Osteoblast (primary cell): ENCODE results near the gene ZNRF2. TPM values are rescaled to one million over a fixed set of nuclear protein-coding genes. Genes with fewer than 3 reads are reported as not detected.
"Not testable (repeated sequence)": the region's sequence is repeated elsewhere in the genome, so short reads cannot be mapped to it uniquely, and the experiment has no call there.

Experiments
- DNase-seq: peaks from one replicate; pipeline ENCODE4 v3.0.0; 2011; ENCODE audit warnings: low spot score, mixed read lengths; ENCODE audit not compliant: insufficient read length; ENCODE audit errors: missing footprints
- H2AFZ ChIP-seq: 2 replicates; pipeline ENCODE4 v1.6.0; 2011; ENCODE audit warnings: mild to moderate bottlenecking, low read length
- H3K27ac ChIP-seq: 2 replicates; pipeline ENCODE4 v1.5.1; 2011; ENCODE audit warnings: mild to moderate bottlenecking, low read depth, low read length, moderate library complexity
- H3K27me3 ChIP-seq: 2 replicates; pipeline ENCODE4 v1.6.0; 2012; ENCODE audit warnings: mild to moderate bottlenecking, control low read depth, inconsistent platforms, low read length, moderate library complexity; ENCODE audit not compliant: insufficient read depth
- H3K36me3 ChIP-seq: 2 replicates; pipeline ENCODE4 v1.5.1; 2011; ENCODE audit warnings: mild to moderate bottlenecking, low read length, control low read depth, moderate library complexity; ENCODE audit not compliant: insufficient read depth
- H3K4me1 ChIP-seq: 2 replicates; pipeline ENCODE4 v1.5.1; 2011; ENCODE audit warnings: mild to moderate bottlenecking, low read length, control low read depth, moderate library complexity; ENCODE audit not compliant: insufficient read depth
- H3K4me2 ChIP-seq: 2 replicates; pipeline ENCODE4 v1.6.0; 2011; ENCODE audit warnings: mild to moderate bottlenecking, low read length; ENCODE audit not compliant: insufficient read depth
- H3K4me3 ChIP-seq: fragments of 200-600 bp; sonication (generic); 3 replicates; pipeline ENCODE4 v1.5.1; 2012; ENCODE audit warnings: mild to moderate bottlenecking, low read length, inconsistent platforms; ENCODE audit not compliant: insufficient read depth
- H3K79me2 ChIP-seq: 2 replicates; pipeline ENCODE4 v1.6.0; 2012; ENCODE audit warnings: mild to moderate bottlenecking, low read length, control low read depth, inconsistent platforms; ENCODE audit not compliant: insufficient read depth
- H3K9me3 ChIP-seq: 2 replicates; pipeline ENCODE4 v1.5.1; 2011; ENCODE audit warnings: low read depth, low read length, control low read depth
- H4K20me1 ChIP-seq: 2 replicates; pipeline ENCODE4 v1.6.0; 2012; ENCODE audit warnings: mild to moderate bottlenecking, low read length, control low read depth; ENCODE audit not compliant: insufficient read depth
- total RNA-seq: library from RNA; depleted of rRNA; stranded (reverse); fragments of >200 nt; gene quantifications from 2 replicates; pipeline ENCODE4 v1.2.3, GENCODE V29; 2012
- TF ChIP-seq, protein P1 (sequence below): IDR thresholded peaks from 2 replicates; pipeline ENCODE4 v1.5.1; 2011; ENCODE audit warnings: mild to moderate bottlenecking, low read depth, low read length, moderate library complexity; ENCODE audit errors: extremely low read depth

The ZNRF2 gene
- total RNA-seq, 1 donor: 12.7 TPM

DNA sequence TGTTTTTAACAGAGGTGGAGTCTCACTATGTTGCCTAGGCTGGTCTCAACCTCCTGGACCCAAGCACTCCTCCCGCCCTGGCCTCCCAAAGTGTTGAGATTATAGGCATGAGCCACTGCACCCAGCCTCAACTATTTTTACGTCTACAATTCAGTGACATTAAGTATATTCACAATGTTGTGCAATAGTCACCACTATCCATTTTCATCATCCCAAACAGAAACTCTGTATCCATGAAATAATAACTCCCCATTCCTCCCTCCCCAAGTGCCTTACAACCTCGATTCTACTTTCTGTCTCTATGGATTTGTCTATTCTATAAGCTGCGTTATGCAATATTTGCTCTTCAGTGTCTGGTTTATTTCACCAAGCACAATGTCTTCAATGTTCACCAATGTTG lies 20.3 kb upstream of the ZNRF2 start:
- Histone ChIP-seq H3K36me3 (no peaks in the 10 kb centered on the region), H3K9me3 (no peaks in the 10 kb centered on the region), H3K79me2 (no peaks in the 10 kb centered on the region), H3K4me1 (no peaks in the 10 kb centered on the region), H3K4me2 (no peak overlapping the region), H3K4me3 (no peak overlapping the region), H2AFZ (no peak overlapping the region), H3K27me3 (peaks cover 10% of the 10 kb centered on the region), H4K20me1 (no peaks in the 10 kb centered on the region), H3K27ac (no peak overlapping the region)
- TF ChIP-seq, protein P1, sequence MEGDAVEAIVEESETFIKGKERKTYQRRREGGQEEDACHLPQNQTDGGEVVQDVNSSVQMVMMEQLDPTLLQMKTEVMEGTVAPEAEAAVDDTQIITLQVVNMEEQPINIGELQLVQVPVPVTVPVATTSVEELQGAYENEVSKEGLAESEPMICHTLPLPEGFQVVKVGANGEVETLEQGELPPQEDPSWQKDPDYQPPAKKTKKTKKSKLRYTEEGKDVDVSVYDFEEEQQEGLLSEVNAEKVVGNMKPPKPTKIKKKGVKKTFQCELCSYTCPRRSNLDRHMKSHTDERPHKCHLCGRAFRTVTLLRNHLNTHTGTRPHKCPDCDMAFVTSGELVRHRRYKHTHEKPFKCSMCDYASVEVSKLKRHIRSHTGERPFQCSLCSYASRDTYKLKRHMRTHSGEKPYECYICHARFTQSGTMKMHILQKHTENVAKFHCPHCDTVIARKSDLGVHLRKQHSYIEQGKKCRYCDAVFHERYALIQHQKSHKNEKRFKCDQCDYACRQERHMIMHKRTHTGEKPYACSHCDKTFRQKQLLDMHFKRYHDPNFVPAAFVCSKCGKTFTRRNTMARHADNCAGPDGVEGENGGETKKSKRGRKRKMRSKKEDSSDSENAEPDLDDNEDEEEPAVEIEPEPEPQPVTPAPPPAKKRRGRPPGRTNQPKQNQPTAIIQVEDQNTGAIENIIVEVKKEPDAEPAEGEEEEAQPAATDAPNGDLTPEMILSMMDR: no peak
- DNase-seq: no peak

DNA sequence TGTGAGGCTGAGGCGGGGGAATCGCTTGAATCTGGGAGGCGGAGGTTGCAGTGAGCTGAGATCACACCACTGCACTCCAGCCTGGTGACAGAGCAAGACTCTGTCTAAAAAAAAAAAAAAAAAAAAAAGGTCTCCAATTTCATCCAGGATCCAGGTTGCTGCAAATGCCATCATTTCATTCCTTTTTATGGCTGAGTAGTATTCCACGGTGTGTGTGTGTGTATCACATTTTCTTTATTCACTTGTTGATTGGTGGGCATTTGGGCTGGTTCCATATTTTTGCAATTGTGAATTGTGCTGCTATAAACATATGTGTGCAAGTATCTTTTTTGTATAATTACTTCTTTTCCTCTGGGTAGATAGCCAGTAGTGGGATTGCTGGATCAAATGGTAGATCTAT lies 19.2 kb upstream of the ZNRF2 start:
- H2AFZ ChIP-seq, H3K4me1 ChIP-seq, DNase-seq, H3K79me2 ChIP-seq, H3K36me3 ChIP-seq, H3K27ac ChIP-seq, H3K9me3 ChIP-seq, H3K4me3 ChIP-seq, H3K4me2 ChIP-seq, H4K20me1 ChIP-seq: not testable (repeated sequence)
- peaks cover 12% of the 10 kb centered on the region for H3K27me3 ChIP-seq

DNA sequence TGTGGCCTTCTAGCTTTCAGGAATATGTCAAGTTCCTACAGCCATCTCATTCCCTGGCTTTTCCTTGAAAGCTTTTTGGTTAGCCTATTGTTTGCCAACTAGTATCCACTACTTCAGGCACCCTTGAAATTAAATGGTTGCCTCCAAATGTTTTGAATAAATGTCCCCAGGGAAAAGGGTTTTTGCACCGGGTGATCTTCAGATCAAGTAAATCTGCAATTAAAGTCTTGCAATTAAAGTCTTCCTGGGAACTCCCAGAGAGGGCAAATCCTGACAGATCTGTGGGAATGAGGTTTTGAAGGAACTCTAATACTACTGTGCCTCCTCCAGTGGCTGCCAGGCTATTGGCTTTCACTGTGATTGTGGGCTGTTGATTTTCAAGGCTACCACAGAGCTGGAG lies 17.7 kb upstream of the ZNRF2 start:
- H3K9me3 ChIP-seq: no peaks in the 10 kb centered on the region
- no peaks in the 10 kb centered on the region for H4K20me1 ChIP-seq
- no peak overlapping the region for H3K4me2 ChIP-seq
- no peak for DNase-seq
- TF ChIP-seq, protein P1: no peak
- no peaks in the 10 kb centered on the region for H3K4me1 ChIP-seq
- H2AFZ ChIP-seq: no peak overlapping the region
- no peaks in the 10 kb centered on the region for H3K36me3 ChIP-seq
- no peak overlapping the region for H3K27ac ChIP-seq
- no peak overlapping the region for H3K4me3 ChIP-seq
- no peaks in the 10 kb centered on the region for H3K79me2 ChIP-seq
- H3K27me3 ChIP-seq: peaks cover 12% of the 10 kb centered on the region

DNA sequence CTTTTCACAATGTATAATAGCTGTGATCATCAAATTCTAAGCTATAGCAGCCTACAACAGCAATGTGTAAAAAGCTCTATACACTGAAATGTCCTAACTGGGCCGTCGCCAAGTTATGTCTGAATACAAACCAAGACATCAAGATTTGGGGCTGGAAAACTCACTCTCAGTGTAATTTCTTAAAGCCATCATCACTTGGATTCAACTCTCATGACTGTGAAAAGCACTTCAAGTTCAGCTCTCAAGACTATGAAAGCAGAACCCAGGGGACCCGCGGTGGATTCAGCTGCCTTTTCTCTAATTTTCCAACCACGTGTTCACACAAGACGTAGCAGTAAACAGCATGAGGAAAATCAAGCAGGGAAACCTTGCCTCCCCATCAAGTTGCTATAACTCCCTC lies 15.8 kb upstream of the ZNRF2 start:
- H3K4me2 ChIP-seq: no peak overlapping the region
- no peaks in the 10 kb centered on the region for H3K79me2 ChIP-seq
- H3K9me3 ChIP-seq: no peaks in the 10 kb centered on the region
- no peak overlapping the region for H3K27ac ChIP-seq
- H4K20me1 ChIP-seq: no peaks in the 10 kb centered on the region
- no peaks in the 10 kb centered on the region for H3K4me1 ChIP-seq
- peaks cover 12% of the 10 kb centered on the region for H3K27me3 ChIP-seq
- no peak overlapping the region for H3K4me3 ChIP-seq
- no peak for DNase-seq
- H2AFZ ChIP-seq: no peak overlapping the region
- H3K36me3 ChIP-seq: no peaks in the 10 kb centered on the region
- TF ChIP-seq, protein P1: no peak

DNA sequence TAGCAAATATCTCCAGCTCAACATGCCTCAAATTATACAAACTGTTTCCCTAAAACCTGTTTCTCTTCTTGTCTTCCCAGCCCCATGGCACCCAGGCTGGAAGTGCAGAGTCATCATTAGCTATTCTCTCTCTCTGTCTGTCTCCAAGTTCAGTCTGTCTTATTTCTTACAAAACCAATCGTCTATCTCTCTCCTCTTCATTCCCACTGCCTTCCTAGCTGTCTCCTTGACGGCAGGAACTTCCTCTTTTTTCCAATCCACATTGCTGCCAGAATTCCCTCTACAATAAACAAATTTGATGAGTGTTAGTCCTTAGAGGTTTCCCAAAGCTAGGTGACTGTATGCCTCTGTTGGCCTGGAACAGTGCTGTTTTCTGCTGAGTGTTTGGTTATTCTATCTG lies 14.9 kb upstream of the ZNRF2 start:
- TF ChIP-seq, protein P1: no peak
- no peaks in the 10 kb centered on the region for H3K9me3 ChIP-seq
- no peak for DNase-seq
- H3K27ac ChIP-seq: no peak overlapping the region
- no peak overlapping the region for H2AFZ ChIP-seq
- H3K36me3 ChIP-seq: no peaks in the 10 kb centered on the region
- no peak overlapping the region for H3K4me2 ChIP-seq
- no peak overlapping the region for H3K4me3 ChIP-seq
- H3K27me3 ChIP-seq: peaks cover 9% of the 10 kb centered on the region
- no peaks in the 10 kb centered on the region for H3K4me1 ChIP-seq
- no peaks in the 10 kb centered on the region for H3K79me2 ChIP-seq
- no peaks in the 10 kb centered on the region for H4K20me1 ChIP-seq
